Neural crest cell (in vitro differentiated cells): Measurements from ENCODE around the gene HYAL2. TPM values are rescaled to one million over a fixed set of nuclear protein-coding genes. Genes with fewer than 3 reads are reported as not detected.

Experiments used
- DNase-seq: peaks from one replicate; pipeline ENCODE4 v3.0.0; 2021; ENCODE audit warnings: low read depth, mixed read lengths, low spot score
- H3K27ac Mint-ChIP-seq: one replicate; pipeline ENCODE4 v1.8.0; 2021; ENCODE audit warnings: mild to moderate bottlenecking, mixed read lengths; ENCODE audit not compliant: unreplicated experiment
- H3K27me3 Mint-ChIP-seq: 2 replicates; pipeline ENCODE4 v1.8.0; 2021; ENCODE audit warnings: low read depth, mild to moderate bottlenecking, mixed read lengths
- H3K36me3 Mint-ChIP-seq: 2 replicates; pipeline ENCODE4 v1.8.0; 2021; ENCODE audit warnings: low read depth, mild to moderate bottlenecking, mixed read lengths
- H3K4me1 Mint-ChIP-seq: 2 replicates; pipeline ENCODE4 v1.8.0; 2021; ENCODE audit warnings: mixed read lengths
- H3K4me3 Mint-ChIP-seq: one replicate; pipeline ENCODE4 v1.8.0; 2021; ENCODE audit warnings: mild to moderate bottlenecking, mixed read lengths
- H3K9me3 Mint-ChIP-seq: 2 replicates; pipeline ENCODE4 v1.8.0; 2021; ENCODE audit warnings: mixed read lengths
- CTCF ChIP-seq: fragments of 200-600 bp; sonication (generic); conservative IDR thresholded peaks from 2 replicates; pipeline ENCODE4 v1.5.0; 2021; ENCODE audit warnings: antibody characterized with exemption, mild to moderate bottlenecking
- total RNA-seq: library from RNA; stranded (reverse); gene quantifications from 2 replicates; pipeline ENCODE4 v1.2.1, GENCODE V29; 2021

Gene HYAL2
- total RNA-seq, 1 donor from 2014 or later = 78.0 TPM

DNA sequence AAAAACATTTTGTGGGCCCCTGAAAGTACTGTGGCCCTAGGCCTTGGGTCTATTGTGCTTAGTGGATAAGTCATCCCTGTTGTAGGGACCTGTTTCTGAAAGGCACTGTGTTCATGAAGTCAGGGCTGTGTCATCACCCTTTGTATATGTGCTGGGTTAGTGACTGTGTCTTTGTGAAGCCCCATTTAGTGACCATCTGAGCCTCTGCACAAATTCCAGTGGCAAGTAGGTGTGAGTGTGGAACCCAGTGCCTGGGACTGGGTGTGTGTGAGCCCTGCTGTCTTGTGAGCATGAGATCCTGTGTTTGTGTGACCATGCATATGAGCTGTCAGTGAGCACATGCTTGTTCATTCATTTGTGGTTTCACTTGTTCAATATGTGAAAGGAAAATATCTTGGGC lies 17.9 kb downstream of the HYAL2 start:
- peak overlapping the region; percentile 72 for H3K4me3 Mint-ChIP-seq
- H3K9me3 Mint-ChIP-seq = no peaks in the 10 kb centered on the region
- H3K27me3 Mint-ChIP-seq = no peaks in the 10 kb centered on the region
- no peak overlapping the region for H3K27ac Mint-ChIP-seq
- no peak for DNase-seq
- H3K36me3 Mint-ChIP-seq = peaks cover 7% of the 10 kb centered on the region
- H3K4me1 Mint-ChIP-seq = peaks cover 17% of the 10 kb centered on the region
- no peak for TF ChIP-seq CTCF

GRCh38 chr3:50303013-50303815 lies 19.3 kb downstream of the HYAL2 start, which contains the start of gene HYAL1:
TSS of gene HYAL1 (minus strand) at chr3:50303574. CDS start at chr3:50302956, 618 bp downstream.
- no peak for TF ChIP-seq CTCF
- Mint-ChIP-seq H3K27me3 (peaks cover 6% of the 10 kb centered on the region), H3K9me3 (no peaks in the 10 kb centered on the region), H3K36me3 (no peaks in the 10 kb centered on the region), H3K27ac (no peak within 1 kb of the TSS), H3K4me1 (peaks cover 26% of the 10 kb centered on the region), H3K4me3 (peak within 1 kb of the TSS; percentile 54)
- no peak for DNase-seq

GRCh38 chr3:50302095-50303012 lies 20.2 kb downstream of the HYAL2 start:
- Mint-ChIP-seq H3K9me3 (no peaks in the 10 kb centered on the region), H3K36me3 (no peaks in the 10 kb centered on the region), H3K27ac (no peak overlapping the region), H3K4me3 (peak overlapping the region; percentile 70), H3K27me3 (peaks cover 6% of the 10 kb centered on the region), H3K4me1 (peaks cover 29% of the 10 kb centered on the region)
- no peak for DNase-seq
- no peak for TF ChIP-seq CTCF

DNA sequence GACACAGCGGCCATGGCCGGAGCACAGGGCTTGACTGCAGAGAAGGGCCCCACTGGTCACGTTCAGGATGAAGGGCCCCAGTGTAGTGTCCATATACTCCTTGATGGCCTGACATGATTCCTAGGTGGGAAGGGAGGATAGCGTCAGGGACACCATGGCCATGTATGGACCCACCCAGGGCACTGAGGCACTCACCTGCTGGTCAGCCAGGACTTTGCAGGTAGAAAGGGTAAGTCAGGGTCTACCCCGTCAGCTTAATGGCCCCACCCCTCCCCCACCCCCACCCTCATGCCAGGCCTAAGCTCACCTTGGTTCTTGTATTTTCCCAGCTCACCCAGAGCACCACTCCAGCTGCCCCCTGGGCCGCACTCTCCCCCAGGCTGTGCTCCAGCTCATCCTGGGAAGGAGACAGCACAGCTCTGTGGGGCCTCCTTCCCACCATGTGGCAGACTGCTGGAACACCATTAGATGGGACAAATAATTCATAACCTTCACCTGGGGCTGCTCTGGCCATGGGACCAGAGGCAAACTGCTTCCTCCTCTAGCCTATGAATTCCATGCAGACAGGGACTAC lies 21.8 kb downstream of the HYAL2 start:
- TF ChIP-seq CTCF = no peak
- no peaks in the 10 kb centered on the region for H3K36me3 Mint-ChIP-seq
- peak overlapping the region; percentile 98 for H3K4me3 Mint-ChIP-seq
- peaks cover 29% of the 10 kb centered on the region for H3K4me1 Mint-ChIP-seq
- peaks cover 6% of the 10 kb centered on the region for H3K27me3 Mint-ChIP-seq
- DNase-seq = no peak
- H3K27ac Mint-ChIP-seq = no peak overlapping the region
- H3K9me3 Mint-ChIP-seq = no peaks in the 10 kb centered on the region

DNA sequence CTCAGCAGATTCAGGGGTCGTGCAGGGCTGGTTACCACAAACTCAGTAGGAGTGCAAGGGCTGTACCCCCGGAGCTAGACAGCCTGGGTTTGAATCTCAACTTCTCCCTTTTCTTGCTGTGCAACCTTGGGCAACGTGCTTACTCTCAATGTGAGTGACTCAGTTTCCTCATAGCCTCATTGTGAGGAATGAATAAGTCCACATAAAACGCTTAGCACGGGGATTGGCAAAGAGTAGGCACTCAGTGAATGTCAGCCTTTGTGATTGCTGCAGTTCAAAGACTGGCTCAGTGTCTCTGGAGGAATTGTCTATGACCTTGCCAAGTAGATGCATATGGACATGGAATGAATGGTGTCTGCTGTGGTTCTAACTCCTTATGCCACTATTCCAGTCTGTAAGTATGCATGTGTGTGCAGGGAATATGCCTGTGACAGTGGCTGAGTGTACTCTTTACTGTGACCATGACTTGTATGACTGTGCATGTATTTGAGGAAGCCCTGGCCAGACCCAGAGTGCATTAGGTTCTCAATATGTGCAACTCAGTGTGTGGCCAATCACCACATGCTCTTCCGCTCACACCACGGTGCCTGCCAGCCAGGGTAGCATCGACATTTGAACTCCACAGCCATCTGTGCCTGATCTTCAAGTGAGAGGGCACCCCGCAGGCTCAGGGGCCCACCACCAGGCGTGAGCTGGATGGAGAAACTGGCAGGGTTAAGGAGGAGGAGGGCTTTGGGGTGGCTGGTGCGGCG lies 22.4 kb downstream of the HYAL2 start:
- H3K4me3 Mint-ChIP-seq = peak overlapping the region; percentile 98
- TF ChIP-seq CTCF = no peak
- peaks cover 6% of the 10 kb centered on the region for H3K27me3 Mint-ChIP-seq
- H3K27ac Mint-ChIP-seq = peak overlapping the region; percentile 96
- no peak for DNase-seq
- H3K4me1 Mint-ChIP-seq = peaks cover 29% of the 10 kb centered on the region
- H3K36me3 Mint-ChIP-seq = no peaks in the 10 kb centered on the region
- H3K9me3 Mint-ChIP-seq = no peaks in the 10 kb centered on the region
